Mucosa of descending colon (tissue), 3 donors: ENCODE results near the gene RAB1B. TPM values are rescaled to one million over a fixed set of nuclear protein-coding genes. Genes with fewer than 3 reads are reported as not detected.

ENCODE experiments used
- ATAC-seq: fragments of 200-7000 bp; cut with Tn5 transposase; one replicate; pipeline ENCODE4 v1.9.1; 2020; ENCODE audit warnings: mild to moderate bottlenecking, moderate library complexity
- DNase-seq, 3 donors: peaks; one replicate each; pipeline ENCODE4 v3.0.0-alpha.2; 2020
- H3K36me3 ChIP-seq: fragments of 200-600 bp; one replicate; pipeline ENCODE4 v1.8.0; 2021; ENCODE audit warnings: low read depth, mild to moderate bottlenecking
- H3K4me1 ChIP-seq: fragments of 200-600 bp; one replicate; pipeline ENCODE4 v1.8.0; 2021; ENCODE audit warnings: low read depth, mild to moderate bottlenecking
- H3K4me3 ChIP-seq: fragments of 200-600 bp; one replicate; pipeline ENCODE4 v1.8.0; 2021; ENCODE audit warnings: mild to moderate bottlenecking
- H3K9me3 ChIP-seq: fragments of 200-600 bp; one replicate; pipeline ENCODE4 v1.8.0; 2021; ENCODE audit warnings: mild to moderate bottlenecking
- intact Hi-C, 2 donors: fragments of 100-400 bp; cut with DNase I in 1 of 2; cut with micrococcal nuclease in 1 of 2; formaldehyde crosslinking; loops; one replicate each; pipeline versions ENCODE4 v1.11.0 to v1.11.1; 2022; cut with DNase I, micrococcal nuclease
- long read RNA-seq, 2 donors: library from polyadenylated mRNA; unstranded; transcript quantifications; one replicate each; pipeline ENCODE4 v2.0.0, GENCODE V29; 2019 to 2021
- total RNA-seq, 3 donors: library from RNA; stranded (reverse); fragmentation: NEBNext Ultra II Directional in 2 of 3; extraction: Animal tissue kit (Norgen Biotek cat#: 25700) in 2 of 3; gene quantifications; one replicate each; pipeline versions ENCODE4 v1.2.1 to v1.2.4, GENCODE V29; 2021 to 2023
- TF ChIP-seq, protein P1 (sequence below): fragments of 200-600 bp; IDR thresholded peaks from one replicate; pipeline ENCODE4 v1.8.0; 2022; ENCODE audit warnings: antibody characterized with exemption, mild to moderate bottlenecking
- donor health status: DM: no; HTN: no; CAD: no; lungs with moderate emphysema.
- donor health status: DM: no; HTN: no; CAD: no.
- donor health status: DM: no; HTN: yes; CAD: no.

The RAB1B gene
- total RNA-seq: 100 to 1,000 TPM; 154 to 210 (median 191) TPM
- long read RNA-seq, donor 1, transcript RAB1B-201 (6 exons, 2,007 nt): major isoform, 103 of 131 reads
- long read RNA-seq, donor 1, partial matches to known transcripts: 2 of 131 reads
- long read RNA-seq, donor 1, other reads (novel, unspliced or antisense): 26 of 131 reads
- long read RNA-seq, donor 2, transcript RAB1B-201 (6 exons, 2,007 nt): major isoform, 14 of 33 reads
- long read RNA-seq, donor 2, partial matches to known transcripts: 2 of 33 reads
- long read RNA-seq, donor 2, other reads (novel, unspliced or antisense): 17 of 33 reads

GRCh38 chr11:66268244-66268951 lies at the start of gene RAB1B:
RAB1B (plus strand) TSS chr11:66268639; CDS start chr11:66268680, 41 bp downstream.
- TF ChIP-seq, protein P1, sequence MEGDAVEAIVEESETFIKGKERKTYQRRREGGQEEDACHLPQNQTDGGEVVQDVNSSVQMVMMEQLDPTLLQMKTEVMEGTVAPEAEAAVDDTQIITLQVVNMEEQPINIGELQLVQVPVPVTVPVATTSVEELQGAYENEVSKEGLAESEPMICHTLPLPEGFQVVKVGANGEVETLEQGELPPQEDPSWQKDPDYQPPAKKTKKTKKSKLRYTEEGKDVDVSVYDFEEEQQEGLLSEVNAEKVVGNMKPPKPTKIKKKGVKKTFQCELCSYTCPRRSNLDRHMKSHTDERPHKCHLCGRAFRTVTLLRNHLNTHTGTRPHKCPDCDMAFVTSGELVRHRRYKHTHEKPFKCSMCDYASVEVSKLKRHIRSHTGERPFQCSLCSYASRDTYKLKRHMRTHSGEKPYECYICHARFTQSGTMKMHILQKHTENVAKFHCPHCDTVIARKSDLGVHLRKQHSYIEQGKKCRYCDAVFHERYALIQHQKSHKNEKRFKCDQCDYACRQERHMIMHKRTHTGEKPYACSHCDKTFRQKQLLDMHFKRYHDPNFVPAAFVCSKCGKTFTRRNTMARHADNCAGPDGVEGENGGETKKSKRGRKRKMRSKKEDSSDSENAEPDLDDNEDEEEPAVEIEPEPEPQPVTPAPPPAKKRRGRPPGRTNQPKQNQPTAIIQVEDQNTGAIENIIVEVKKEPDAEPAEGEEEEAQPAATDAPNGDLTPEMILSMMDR: no peak
- Histone ChIP-seq H3K9me3 (no peaks in the 10 kb centered on the region), H3K4me1 (peaks cover 16% of the 10 kb centered on the region), H3K36me3 (peaks cover 3% of the 10 kb centered on the region), H3K4me3 (peak within 1 kb of the TSS; percentile 88)
- DNase-seq (peak; percentile 100), ATAC-seq (peak; percentile 89)
- intact Hi-C loops: no loop called here

GRCh38 chr11:66218846-66219620 lies 49.4 kb upstream of the RAB1B start:
- Histone ChIP-seq H3K4me3 (no peak overlapping the region), H3K9me3 (no peaks in the 10 kb centered on the region), H3K4me1 (no peaks in the 10 kb centered on the region), H3K36me3 (no peaks in the 10 kb centered on the region)
- intact Hi-C loops: no loop called here
- no peak for ATAC-seq
- DNase-seq: no peak
- TF ChIP-seq, protein P1: no peak

DNA sequence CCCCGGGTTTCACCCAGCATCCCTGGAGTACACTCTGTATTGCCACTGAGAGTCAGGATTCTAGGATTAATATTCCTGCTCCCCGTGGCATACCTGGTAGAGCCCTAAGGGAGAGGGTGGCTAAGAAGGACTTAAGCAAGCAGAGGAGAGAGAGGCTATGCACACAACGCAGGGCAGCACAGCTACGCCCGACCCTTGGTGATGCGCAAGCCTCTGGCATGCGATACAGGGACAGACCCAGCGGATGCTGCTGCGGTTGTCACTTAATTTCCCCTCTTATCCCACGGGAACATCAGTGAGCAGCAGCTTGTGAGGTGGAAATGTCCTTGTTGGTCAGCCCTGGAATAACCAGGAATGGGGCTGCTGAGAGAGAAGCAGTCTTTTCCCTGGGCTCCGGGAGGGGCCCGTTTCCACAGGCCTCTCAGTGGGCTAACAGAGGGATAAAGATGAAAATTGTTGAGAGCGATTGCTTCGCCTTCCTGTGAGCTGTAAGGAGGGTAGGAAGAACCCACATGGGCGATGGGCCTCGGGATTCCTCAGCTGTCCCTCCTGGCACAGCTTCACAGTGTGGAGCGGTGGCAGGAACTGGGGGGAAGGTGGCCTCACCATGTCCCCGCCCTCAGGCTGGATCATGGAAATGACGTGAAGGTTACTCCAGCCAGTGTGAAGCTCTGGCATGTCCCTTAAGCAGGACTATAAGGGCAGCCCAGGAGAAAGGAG lies 48.4 kb upstream of the RAB1B start:
- intact Hi-C loops: no loop called here
- H3K9me3 ChIP-seq: no peaks in the 10 kb centered on the region
- no peaks in the 10 kb centered on the region for H3K36me3 ChIP-seq
- H3K4me1 ChIP-seq: no peaks in the 10 kb centered on the region
- TF ChIP-seq, protein P1: no peak
- no peak overlapping the region for H3K4me3 ChIP-seq
- DNase-seq (no peak), ATAC-seq (no peak)

DNA sequence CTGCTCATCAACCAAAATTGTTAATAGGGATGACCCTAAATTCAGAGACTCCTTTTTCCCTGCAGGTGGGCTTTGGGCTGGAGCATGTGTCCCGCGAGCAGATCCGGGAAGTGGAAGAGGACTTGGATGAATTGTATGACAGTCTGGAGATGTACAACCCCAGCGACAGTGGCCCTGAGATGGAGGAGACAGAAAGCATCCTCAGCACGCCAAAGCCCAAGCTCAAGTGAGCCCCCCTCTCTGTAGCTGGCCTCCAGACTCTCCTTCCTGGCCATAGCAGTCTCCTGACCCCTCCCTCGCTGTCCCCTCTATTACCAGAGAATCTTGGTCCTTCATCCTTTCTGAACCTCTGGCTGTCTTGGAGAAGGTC lies 47.9 kb upstream of the RAB1B start:
- Histone ChIP-seq H3K4me3 (no peak overlapping the region), H3K9me3 (no peaks in the 10 kb centered on the region), H3K4me1 (no peaks in the 10 kb centered on the region), H3K36me3 (no peaks in the 10 kb centered on the region)
- intact Hi-C loops: no loop called here
- no peak for DNase-seq
- no peak for ATAC-seq
- TF ChIP-seq, protein P1: no peak

- H3K9me3 ChIP-seq: no peaks in the 10 kb centered on the region
- TF ChIP-seq, protein P1: no peak
- intact Hi-C loops: no loop called here
- H3K36me3 ChIP-seq: no peaks in the 10 kb centered on the region
- H3K4me1 ChIP-seq: no peaks in the 10 kb centered on the region
- no peak for DNase-seq
- no peak overlapping the region for H3K4me3 ChIP-seq
- no peak for ATAC-seq
Measured at GRCh38 chr11:66221012-66221411, 47.4 kb upstream of the RAB1B start.
